ENCODE results near the gene CEND1. TPM values are rescaled to one million over a fixed set of nuclear protein-coding genes. Genes with fewer than 3 reads are reported as not detected.

CEND1 gene
- total RNA-seq, 1 donor from 2014 or later, result not detected

DNA sequence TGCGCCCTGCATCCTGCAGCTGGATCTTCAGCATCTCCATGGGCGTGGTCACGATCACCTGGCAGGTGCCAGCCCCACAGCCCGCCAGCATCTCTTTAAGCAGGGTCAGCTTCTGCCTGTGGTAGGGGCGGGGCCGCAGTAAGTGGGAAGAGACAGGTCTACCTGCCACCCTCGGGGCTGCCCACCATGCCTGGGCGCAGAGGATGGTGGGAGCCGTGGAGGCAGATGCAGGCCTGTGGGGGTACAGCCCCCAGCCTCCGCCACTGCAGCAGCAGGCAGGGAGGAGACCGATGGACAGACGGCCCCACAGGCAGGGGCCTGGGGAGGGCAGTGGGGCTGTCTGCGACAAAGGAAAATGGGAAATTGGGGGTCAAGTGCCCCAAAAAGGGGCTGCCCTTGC lies 3.0 kb upstream of the CEND1 start:
- Histone ChIP-seq H3K4me3 (no peak overlapping the region), H3K4me1 (peaks cover 22% of the 10 kb centered on the region), H3K27ac (no peak overlapping the region), H3K9me3 (no peaks in the 10 kb centered on the region), H3K36me3 (peaks cover 7% of the 10 kb centered on the region), H3K27me3 (no peaks in the 10 kb centered on the region)
- ATAC-seq (no peak), DNase-seq (no peak)
- TF ChIP-seq, protein P1, sequence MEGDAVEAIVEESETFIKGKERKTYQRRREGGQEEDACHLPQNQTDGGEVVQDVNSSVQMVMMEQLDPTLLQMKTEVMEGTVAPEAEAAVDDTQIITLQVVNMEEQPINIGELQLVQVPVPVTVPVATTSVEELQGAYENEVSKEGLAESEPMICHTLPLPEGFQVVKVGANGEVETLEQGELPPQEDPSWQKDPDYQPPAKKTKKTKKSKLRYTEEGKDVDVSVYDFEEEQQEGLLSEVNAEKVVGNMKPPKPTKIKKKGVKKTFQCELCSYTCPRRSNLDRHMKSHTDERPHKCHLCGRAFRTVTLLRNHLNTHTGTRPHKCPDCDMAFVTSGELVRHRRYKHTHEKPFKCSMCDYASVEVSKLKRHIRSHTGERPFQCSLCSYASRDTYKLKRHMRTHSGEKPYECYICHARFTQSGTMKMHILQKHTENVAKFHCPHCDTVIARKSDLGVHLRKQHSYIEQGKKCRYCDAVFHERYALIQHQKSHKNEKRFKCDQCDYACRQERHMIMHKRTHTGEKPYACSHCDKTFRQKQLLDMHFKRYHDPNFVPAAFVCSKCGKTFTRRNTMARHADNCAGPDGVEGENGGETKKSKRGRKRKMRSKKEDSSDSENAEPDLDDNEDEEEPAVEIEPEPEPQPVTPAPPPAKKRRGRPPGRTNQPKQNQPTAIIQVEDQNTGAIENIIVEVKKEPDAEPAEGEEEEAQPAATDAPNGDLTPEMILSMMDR (IDR thresholded peaks at IDR 0.05), result no peak
- intact Hi-C loops (cut with DNase I), result no loop called here

GRCh38 chr11:792535-792821 lies 2.6 kb upstream of the CEND1 start:
- no peak for DNase-seq
- intact Hi-C loops (cut with DNase I), result no loop called here
- H3K9me3 ChIP-seq, result no peaks in the 10 kb centered on the region
- peaks cover 22% of the 10 kb centered on the region for H3K4me1 ChIP-seq
- peaks cover 7% of the 10 kb centered on the region for H3K36me3 ChIP-seq
- ATAC-seq, result no peak
- no peak overlapping the region for H3K27ac ChIP-seq
- no peaks in the 10 kb centered on the region for H3K27me3 ChIP-seq
- TF ChIP-seq, protein P1 (IDR thresholded peaks at IDR 0.05), result no peak
- H3K4me3 ChIP-seq, result no peak overlapping the region

DNA sequence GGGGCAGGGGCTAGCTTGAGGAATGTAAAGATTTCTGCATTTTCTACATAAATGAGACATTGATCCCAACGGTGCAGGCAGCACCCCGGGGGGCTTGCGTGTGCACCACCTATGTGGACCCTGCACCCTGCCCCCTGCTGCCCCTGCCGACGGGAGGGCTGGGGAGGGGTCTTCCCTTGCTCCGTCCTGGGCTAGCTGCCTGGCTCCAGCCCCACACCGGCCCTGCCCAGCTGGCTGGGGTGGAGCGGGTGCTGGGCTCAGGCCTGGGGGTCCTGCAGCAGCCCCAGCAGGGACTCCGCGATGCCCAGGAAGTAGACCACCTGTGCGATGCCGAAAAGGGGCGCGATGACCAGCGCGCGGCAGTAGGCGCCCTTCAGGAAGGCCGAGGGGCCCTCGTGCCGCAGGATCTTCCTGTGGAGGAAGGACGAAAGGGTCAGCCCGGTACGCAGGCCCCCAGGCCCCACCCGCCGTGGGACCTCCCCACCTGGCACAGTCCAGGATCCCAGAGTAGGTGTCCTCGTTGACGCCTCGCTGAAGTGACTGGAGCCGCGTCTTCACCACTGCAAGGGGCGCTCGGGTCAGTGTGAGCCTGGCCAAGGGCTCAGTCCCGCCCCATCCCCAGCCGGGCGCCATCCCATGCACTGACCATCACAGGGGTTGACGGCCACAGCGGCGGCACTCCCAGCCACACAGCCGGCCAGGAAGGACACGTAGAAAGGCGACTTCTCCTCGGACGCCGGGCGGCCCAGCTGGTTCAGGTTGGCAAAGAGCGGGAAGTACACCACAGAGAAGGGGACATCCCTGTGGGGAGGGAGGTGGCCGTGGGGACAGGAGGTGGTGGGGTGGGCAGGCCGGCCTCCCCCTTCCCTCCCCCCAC lies 2.0 kb upstream of the CEND1 start:
- TF ChIP-seq, protein P1 (IDR thresholded peaks at IDR 0.05), result no peak

GRCh38 chr11:790721-791564 lies 1.1 kb upstream of the CEND1 start:
- ATAC-seq (no peak), DNase-seq (no peak)
- TF ChIP-seq, protein P1 (IDR thresholded peaks at IDR 0.05), result no peak

More for the DNA sequence above, 2.0 kb upstream of the CEND1 start:
- no peaks in the 10 kb centered on the region for H3K27me3 ChIP-seq
- peaks cover 17% of the 10 kb centered on the region for H3K4me1 ChIP-seq
- no peaks in the 10 kb centered on the region for H3K9me3 ChIP-seq
- H3K36me3 ChIP-seq, result peaks cover 7% of the 10 kb centered on the region
- H3K27ac ChIP-seq, result no peak overlapping the region
- ATAC-seq (no peak), DNase-seq (no peak)
- H3K4me3 ChIP-seq, result no peak overlapping the region
- intact Hi-C loops (cut with DNase I), result no loop called here

GRCh38 chr11:788953-789940 lies 643 bp downstream of the CEND1 start:
- DNase-seq (no peak), ATAC-seq (no peak)
- TF ChIP-seq, protein P1 (IDR thresholded peaks at IDR 0.05), result no peak
- Histone ChIP-seq H3K4me3 (no peak overlapping the region), H3K9me3 (no peaks in the 10 kb centered on the region), H3K27ac (no peak overlapping the region), H3K36me3 (peaks cover 7% of the 10 kb centered on the region), H3K4me1 (no peaks in the 10 kb centered on the region), H3K27me3 (no peaks in the 10 kb centered on the region)
- intact Hi-C loops (cut with DNase I), result no loop called here

More at GRCh38 chr11:790721-791564, 1.1 kb upstream of the CEND1 start:
- H3K9me3 ChIP-seq, result no peaks in the 10 kb centered on the region
- no peaks in the 10 kb centered on the region for H3K27me3 ChIP-seq
- H3K27ac ChIP-seq, result no peak overlapping the region
- H3K36me3 ChIP-seq, result peaks cover 7% of the 10 kb centered on the region
- intact Hi-C loops (cut with DNase I), result no loop called here
- no peak overlapping the region for H3K4me3 ChIP-seq
- peaks cover 10% of the 10 kb centered on the region for H3K4me1 ChIP-seq
